H9 (cell line): ENCODE measurements around the gene DCAF17. TPM values are rescaled to one million over a fixed set of nuclear protein-coding genes. Genes with fewer than 3 reads are reported as not detected.

Experiments used
- DNase-seq: peaks from one replicate; pipeline ENCODE4 v3.0.0-alpha.2; 2017
- H2AFZ ChIP-seq: one replicate; pipeline ENCODE4 v1.6.1; 2013; ENCODE audit warnings: mild to moderate bottlenecking, low read length, control low read depth, moderate library complexity
- H2AK5ac ChIP-seq: 2 replicates; pipeline ENCODE4 v1.6.1; 2013; ENCODE audit warnings: low read length, control low read depth, mixed read lengths; ENCODE audit not compliant: insufficient read length
- H2BK120ac ChIP-seq: one replicate; pipeline ENCODE4 v1.6.1; 2013; ENCODE audit warnings: low read depth, mild to moderate bottlenecking, low read length, control low read depth, inconsistent platforms; ENCODE audit not compliant: poor library complexity, severe bottlenecking
- H2BK12ac ChIP-seq: 2 replicates; pipeline ENCODE4 v1.6.1; 2013; ENCODE audit warnings: low read length, control low read depth, mixed read lengths, low read depth; ENCODE audit not compliant: insufficient read length
- H2BK15ac ChIP-seq: 2 replicates; pipeline ENCODE4 v1.6.1; 2013; ENCODE audit warnings: low read depth, low read length, control low read depth
- H2BK20ac ChIP-seq: one replicate; pipeline ENCODE4 v1.6.1; 2013; ENCODE audit warnings: low read depth, mild to moderate bottlenecking, low read length, control low read depth, inconsistent platforms; ENCODE audit not compliant: poor library complexity, severe bottlenecking
- H2BK5ac ChIP-seq: 2 replicates; pipeline ENCODE4 v1.6.1; 2013; ENCODE audit warnings: low read length, control low read depth, mixed read lengths; ENCODE audit not compliant: insufficient read length
- H3K14ac ChIP-seq: 2 replicates; pipeline ENCODE4 v1.6.1; 2013; ENCODE audit warnings: low read length, control low read depth; ENCODE audit not compliant: insufficient read depth
- H3K18ac ChIP-seq: 2 replicates; pipeline ENCODE4 v1.6.1; 2013; ENCODE audit warnings: low read depth, mild to moderate bottlenecking, mixed read lengths, low read length, control low read depth; ENCODE audit not compliant: insufficient read length
- H3K23ac ChIP-seq: 2 replicates; pipeline ENCODE4 v1.6.1; 2013; ENCODE audit warnings: low read length, control low read depth, mixed read lengths, low read depth; ENCODE audit not compliant: insufficient read length
- H3K23me2 ChIP-seq: 2 replicates; pipeline ENCODE4 v1.6.1; 2013; ENCODE audit warnings: low read depth, mild to moderate bottlenecking, mixed read lengths, low read length, control low read depth; ENCODE audit not compliant: insufficient read length, poor library complexity, severe bottlenecking
- H3K27ac ChIP-seq: 2 replicates; pipeline ENCODE4 v1.5.1; 2013; ENCODE audit warnings: low read length, control low read depth, mixed read lengths, low read depth; ENCODE audit not compliant: insufficient read length
- H3K27me3 ChIP-seq: 2 replicates; pipeline ENCODE4 v1.6.1; 2013; ENCODE audit warnings: low read length, control low read depth, inconsistent platforms; ENCODE audit not compliant: insufficient read depth
- H3K4ac ChIP-seq: 2 replicates; pipeline ENCODE4 v1.6.1; 2013; ENCODE audit warnings: low read depth, mild to moderate bottlenecking, control low read depth, inconsistent platforms, low read length, moderate library complexity
- H3K4me1 ChIP-seq: 2 replicates; pipeline ENCODE4 v1.6.1; 2013; ENCODE audit warnings: low read length, control low read depth, inconsistent platforms; ENCODE audit not compliant: insufficient read depth
- H3K4me2 ChIP-seq: 2 replicates; pipeline ENCODE4 v1.6.1; 2013; ENCODE audit warnings: low read length, control low read depth, mixed read lengths; ENCODE audit not compliant: insufficient read length, insufficient read depth
- H3K56ac ChIP-seq: 2 replicates; pipeline ENCODE4 v1.6.1; 2013; ENCODE audit warnings: low read depth, mild to moderate bottlenecking, mixed read lengths, low read length, control low read depth; ENCODE audit not compliant: insufficient read length
- H3K79me1 ChIP-seq: 2 replicates; pipeline ENCODE4 v1.6.1; 2013; ENCODE audit warnings: low read depth, mild to moderate bottlenecking, moderate library complexity, low read length, control low read depth, inconsistent platforms; ENCODE audit not compliant: insufficient read depth, poor library complexity, severe bottlenecking
- H3K79me2 ChIP-seq: 2 replicates; pipeline ENCODE4 v1.6.1; 2013; ENCODE audit warnings: low read length, control low read depth, inconsistent platforms; ENCODE audit not compliant: insufficient read depth
- H3K9ac ChIP-seq: 2 replicates; pipeline ENCODE4 v1.6.1; 2013; ENCODE audit warnings: low read length, control low read depth, mixed read lengths; ENCODE audit not compliant: insufficient read length; ENCODE audit errors: extremely low read depth
- H3K9me3 ChIP-seq: one replicate; pipeline ENCODE4 v1.6.1; 2013; ENCODE audit warnings: low read depth, low read length, inconsistent platforms; ENCODE audit not compliant: control insufficient read depth
- H3T11ph ChIP-seq: one replicate; pipeline ENCODE4 v1.6.1; 2013; ENCODE audit warnings: mild to moderate bottlenecking, low read length, control low read depth, inconsistent platforms
- H4K20me1 ChIP-seq: one replicate; pipeline ENCODE4 v1.6.1; 2013; ENCODE audit not compliant: control insufficient read depth, insufficient read length, insufficient read depth
- H4K5ac ChIP-seq: 2 replicates; pipeline ENCODE4 v1.6.1; 2013; ENCODE audit warnings: low read depth, mild to moderate bottlenecking, mixed read lengths, low read length, control low read depth; ENCODE audit not compliant: insufficient read length
- H4K8ac ChIP-seq: replicated peaks from 2 replicates; pipeline ENCODE4 v1.6.1; 2013; ENCODE audit warnings: low read length, control low read depth, mixed read lengths, low read depth; ENCODE audit not compliant: insufficient read length
- H4K91ac ChIP-seq: 2 replicates; pipeline ENCODE4 v1.6.1; 2013; ENCODE audit warnings: low read depth, mild to moderate bottlenecking, moderate library complexity, mixed read lengths, low read length, control low read depth; ENCODE audit not compliant: insufficient read length
- H3K27ac Mint-ChIP-seq, 3 experiments: 2 replicates in 2 of 3; 3 replicates in 1 of 3; pipeline ENCODE4 v1.8.0; 2020 to 2021; ENCODE audit warnings: mixed read lengths in 3 of 3, mild to moderate bottlenecking in 1 of 3, moderate library complexity in 1 of 3
- H3K27me3 Mint-ChIP-seq: 2 replicates; pipeline ENCODE4 v1.8.0; 2021; ENCODE audit warnings: low read depth, mild to moderate bottlenecking, moderate library complexity, mixed read lengths
- H3K36me3 Mint-ChIP-seq, 3 experiments: 2 replicates in 2 of 3; 3 replicates in 1 of 3; pipeline ENCODE4 v1.8.0; 2020 to 2021; ENCODE audit warnings: low read depth in 3 of 3, mixed read lengths in 3 of 3; ENCODE audit not compliant: insufficient read depth in 1 of 3
- H3K4me1 Mint-ChIP-seq, 2 experiments: 2 replicates each; pipeline ENCODE4 v1.8.0; 2020; ENCODE audit warnings: mixed read lengths in 2 of 2
- H3K4me3 Mint-ChIP-seq, 2 experiments: 2 replicates in 1 of 2; 3 replicates in 1 of 2; pipeline ENCODE4 v1.8.0; 2020 to 2021; ENCODE audit warnings: mild to moderate bottlenecking in 2 of 2, mixed read lengths in 2 of 2, moderate library complexity in 1 of 2
- H3K9me3 Mint-ChIP-seq, 2 experiments: 2 replicates in 1 of 2; 3 replicates in 1 of 2; pipeline ENCODE4 v1.8.0; 2020; ENCODE audit warnings: mild to moderate bottlenecking in 2 of 2, mixed read lengths in 2 of 2, moderate library complexity in 1 of 2
- CTCF ChIP-seq: fragments of 200-600 bp; sonication (generic); conservative IDR thresholded peaks from 3 replicates; pipeline ENCODE4 v1.8.0; 2021; ENCODE audit warnings: antibody characterized with exemption, mild to moderate bottlenecking
- total RNA-seq: library from RNA; stranded (reverse); gene quantifications from 2 replicates; pipeline ENCODE4 v1.2.1, GENCODE V29; 2021

The DCAF17 gene
- total RNA-seq, 1 experiment from 2014 or later = 28.1 TPM

- Mint-ChIP-seq H3K9me3 (no peaks in the 10 kb centered on the region), H3K27ac (peak overlapping the region in 1 of 3 experiments; percentile 46; a peak in 2 of 7 replicates), H3K4me3 (no peak overlapping the region), H3K4me1 (no peaks in the 10 kb centered on the region), H3K27me3 (no peaks in the 10 kb centered on the region), H3K36me3 (peaks cover 35 to 79% (median 73%) of the 10 kb centered on the region in 3 experiments; a peak in 6 of 7 replicates)
- Histone ChIP-seq H3K18ac (no peak overlapping the region), H3K27me3 (no peaks in the 10 kb centered on the region), H2AFZ (no peak overlapping the region), H4K91ac (no peak overlapping the region), H3K9ac (no peak overlapping the region), H3K14ac (no peak overlapping the region), H2BK15ac (no peak overlapping the region), H2BK120ac (no peak overlapping the region), H2BK5ac (no peak overlapping the region), H3K56ac (no peak overlapping the region), H2BK12ac (no peak overlapping the region), H3K4me2 (no peak overlapping the region), H2AK5ac (no peak overlapping the region), H3K79me1 (no peaks in the 10 kb centered on the region), H3K27ac (no peak overlapping the region), H4K20me1 (no peaks in the 10 kb centered on the region), H2BK20ac (no peak overlapping the region), H4K5ac (no peak overlapping the region), H3K23me2 (no peaks in the 10 kb centered on the region), H3K4ac (no peak overlapping the region), H3T11ph (no peak overlapping the region), H3K79me2 (no peaks in the 10 kb centered on the region), H3K9me3 (no peaks in the 10 kb centered on the region), H3K4me1 (no peaks in the 10 kb centered on the region), H4K8ac (no peak overlapping the region), H3K23ac (no peak overlapping the region)
- no peak for DNase-seq
- TF ChIP-seq CTCF = no peak
These were observed 7.4 kb downstream of the DCAF17 start for GRCh38 chr2:171441470-171441869.
